GM10248 (cell line): ENCODE data around the gene RAB11FIP3.
"Not testable (repeated sequence)": the region's sequence is repeated elsewhere in the genome, so short reads cannot be mapped to it uniquely, and the experiment has no call there.

Experiments
- CTCF ChIA-PET: fragments of 300-600 bp; sonication (Branson Sonifier 250); formaldehyde crosslinking; extraction: SDS; loops from one replicate; lab custom pipeline; 2021; ENCODE audit warnings: antibody characterized with exemption; lab: Yijun Ruan, JAX
- POLR2A ChIA-PET: fragments of 350-650 bp; sonication (Branson Sonifier 250); formaldehyde crosslinking; extraction: SDS; loops from one replicate; lab custom pipeline; 2020; ENCODE audit warnings: antibody characterized with exemption; lab: Yijun Ruan, JAX
- DNase-seq: peaks from one replicate; pipeline ENCODE4 v3.0.0; 2012; ENCODE audit errors: extremely low spot score
- CTCF ChIP-seq: IDR thresholded peaks from 2 replicates; pipeline ENCODE4 v1.5.1; 2012; ENCODE audit warnings: mild to moderate bottlenecking, low read depth; ENCODE audit errors: extremely low read depth, missing control alignments, control extremely low read depth

Gene RAB11FIP3

DNA sequence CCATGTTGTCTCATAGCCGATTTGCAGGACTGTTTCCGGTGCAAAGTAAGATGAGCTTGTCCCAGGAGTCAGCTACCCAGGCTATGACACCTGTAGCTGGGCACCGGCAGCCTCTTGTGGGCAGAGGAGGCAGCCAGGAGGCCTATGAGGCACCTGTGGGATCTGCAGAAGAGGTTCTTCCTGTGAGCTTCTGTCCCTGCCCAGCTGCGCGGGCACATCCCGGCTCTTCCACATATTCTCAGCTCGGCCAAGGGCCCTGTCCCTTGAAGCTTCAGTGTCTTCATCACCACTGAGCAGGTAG, 80.7 kb downstream of the RAB11FIP3 start:
- POLR2A ChIA-PET: no interaction called here
- CTCF ChIA-PET: interaction anchor here (1.4 kb wide), 1 partner anchor 9 kb away, joined by 3 read pairs; no protein-coding TSS in a partner anchor
- DNase-seq: no peak
- TF ChIP-seq CTCF: no peak

GRCh38 chr16:507527-507926, 82.1 kb downstream of the RAB11FIP3 start:
- DNase-seq, CTCF ChIA-PET, POLR2A ChIA-PET: not testable (repeated sequence)

DNA sequence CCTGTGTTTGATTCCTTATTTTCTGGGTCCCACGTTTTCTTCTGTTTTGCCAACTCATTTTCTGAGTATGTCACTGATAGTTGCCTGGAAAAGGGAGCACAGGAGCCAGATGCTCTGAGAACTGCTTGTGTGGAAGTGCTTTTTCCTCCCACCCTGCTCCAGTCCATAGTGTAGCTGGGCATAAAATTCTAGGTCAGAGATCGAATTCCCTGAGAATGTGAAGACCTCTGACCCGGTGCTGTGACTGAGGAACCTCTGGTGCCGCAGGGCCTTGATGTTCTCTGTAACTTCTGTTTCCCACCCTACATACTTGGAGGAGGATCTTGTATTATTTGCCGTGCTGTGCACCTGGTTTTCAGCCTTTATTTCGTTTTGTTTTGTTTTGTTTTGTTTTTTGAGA, 82.5 kb downstream of the RAB11FIP3 start:
- no peak for TF ChIP-seq CTCF
- no peak for DNase-seq
- CTCF ChIA-PET: interaction anchor here (0.9 kb wide), 1 partner anchor 12 kb away, joined by 4 read pairs; no protein-coding TSS in a partner anchor
- POLR2A ChIA-PET: no interaction called here

DNA sequence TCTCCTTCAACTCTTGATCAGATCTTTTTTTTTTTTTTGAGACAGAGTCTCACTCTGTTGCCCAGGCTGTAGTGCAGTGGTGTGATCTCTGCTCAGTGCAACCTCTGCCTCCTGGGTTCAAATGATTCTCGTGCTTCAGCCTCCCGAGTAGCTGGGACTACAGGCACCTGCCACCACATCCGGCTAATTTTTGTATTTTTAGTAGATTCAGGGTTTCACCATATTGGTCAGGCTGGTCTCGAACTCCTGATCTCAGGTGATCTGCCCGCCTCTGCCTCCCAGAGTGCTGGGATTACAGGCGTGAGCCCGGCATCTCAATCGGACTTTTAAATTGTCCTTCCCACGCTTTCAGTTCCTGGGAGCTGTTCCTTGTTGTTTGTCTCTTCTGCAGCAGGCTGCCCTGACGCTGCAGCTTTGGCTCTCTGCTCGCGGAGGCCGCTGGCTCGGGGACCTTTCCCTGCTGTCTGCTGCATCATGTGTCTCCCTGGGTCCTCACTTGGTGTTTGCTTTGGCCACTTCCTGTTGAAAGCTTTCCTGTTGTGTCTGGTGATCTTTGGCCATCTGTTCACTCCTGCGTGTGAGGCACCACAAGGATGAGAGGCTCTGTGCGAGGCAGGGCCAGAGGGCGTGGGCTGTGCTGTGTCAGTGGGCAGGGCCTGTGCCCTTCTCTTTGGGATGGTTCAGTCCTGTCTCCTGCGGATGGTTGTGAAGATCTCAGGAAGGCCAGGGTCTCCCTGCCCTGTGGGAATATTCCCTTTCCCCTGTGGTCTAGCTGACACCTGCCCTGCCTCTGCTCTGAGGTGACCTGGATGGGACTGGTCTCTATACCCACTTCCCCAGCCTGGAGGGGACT, 83.7 kb downstream of the RAB11FIP3 start:
- POLR2A ChIA-PET: no interaction called here
- DNase-seq: no peak
- CTCF ChIA-PET: interaction anchor here (0.9 kb wide), 1 partner anchor 11 kb away, joined by 4 read pairs; no protein-coding TSS in a partner anchor
- TF ChIP-seq CTCF: no peak

GRCh38 chr16:510066-510825, 84.8 kb downstream of the RAB11FIP3 start:
- POLR2A ChIA-PET: no interaction called here
- no peak for TF ChIP-seq CTCF
- no peak for DNase-seq
- CTCF ChIA-PET: no interaction called here

GRCh38 chr16:512802-513201, 87.4 kb downstream of the RAB11FIP3 start:
- TF ChIP-seq CTCF: no peak
- ChIA-PET CTCF (no interaction called here), POLR2A (no interaction called here)
- no peak for DNase-seq

GRCh38 chr16:513950-514349, 88.5 kb downstream of the RAB11FIP3 start:
- TF ChIP-seq CTCF: no peak
- ChIA-PET POLR2A (no interaction called here), CTCF (interaction anchor here (1.1 kb wide), 1 partner anchor 9 kb away, joined by 5 read pairs; no protein-coding TSS in a partner anchor)
- no peak for DNase-seq
